Activated CD8-positive, alpha-beta T cell treated with anti-CD3 and anti-CD28 coated beads, Interleukin-2, amount 10 ng/mL, durations not matched to agents 7 days and 5 days (primary cell): Measurements from ENCODE around the gene TUBB2A. TPM values are rescaled to one million over a fixed set of nuclear protein-coding genes. Genes with fewer than 3 reads are reported as not detected.

ENCODE experiments used
- total RNA-seq, 2 experiments: library from RNA; stranded (reverse); gene quantifications; one replicate each; pipeline ENCODE4 v1.2.3, GENCODE V29; 2021

The TUBB2A gene
- total RNA-seq, 2 experiments from 2014 or later = 2.7 to 3.5 TPM

Other genes starting within 250 kb of the TUBB2A start
- 10 to 100 TPM; 51.0 to 52.8 TPM for gene SERPINB6, start 186.0 kb downstream of the TUBB2A start, total RNA-seq
- 10 to 100 TPM; 21.2 to 21.4 TPM for gene NQO2, start 157.7 kb downstream of the TUBB2A start, total RNA-seq
- 10 to 100 TPM; 28.0 to 28.1 TPM for gene RIPK1, start 89.0 kb downstream of the TUBB2A start, total RNA-seq
- 1 to 10 TPM; 5.5 to 8.0 TPM for gene BPHL, start 38.8 kb downstream of the TUBB2A start, total RNA-seq
- not detected for gene TUBB2B, start 70.1 kb upstream of the TUBB2A start, total RNA-seq
- gene PSMG4, start 101.4 kb upstream of the TUBB2A start, total RNA-seq = 10 to 100 TPM; 35.3 to 35.5 TPM